HG03097 (cell line): ENCODE measurements around the gene CCDC57.
A peak's percentile ranks its signal among the peaks of the same experiment; 100 is the strongest.

Experiments
- ATAC-seq: cut with Tn5 transposase; IDR thresholded peaks from one replicate; pipeline ENCODE4 v1.9.1; 2021; ENCODE audit not compliant: unreplicated experiment, low FRiP score

The CCDC57 gene

GRCh38 chr17:82237083-82237745 lies 24.6 kb upstream of the CCDC57 start:
- no peak for ATAC-seq

GRCh38 chr17:82236142-82236971 lies 23.7 kb upstream of the CCDC57 start:
- no peak for ATAC-seq

- no peak for ATAC-seq
Observed at GRCh38 chr17:82235775-82236141, 23.1 kb upstream of the CCDC57 start.

- no peak for ATAC-seq
Observed at GRCh38 chr17:82235056-82235774, 22.6 kb upstream of the CCDC57 start.

- no peak for ATAC-seq
Observed at GRCh38 chr17:82234211-82235055, 21.8 kb upstream of the CCDC57 start.

- no peak for ATAC-seq
Observed at GRCh38 chr17:82232876-82233785, 20.5 kb upstream of the CCDC57 start.

GRCh38 chr17:82232322-82232820 lies 19.7 kb upstream of the CCDC57 start:
- no peak for ATAC-seq

- ATAC-seq: no peak
Observed at GRCh38 chr17:82231562-82232321, 19.1 kb upstream of the CCDC57 start.

- no peak for ATAC-seq
Observed at GRCh38 chr17:82231312-82231561, 18.6 kb upstream of the CCDC57 start.

GRCh38 chr17:82230609-82231311 lies 18.1 kb upstream of the CCDC57 start:
- peak; percentile 20 for ATAC-seq

GRCh38 chr17:82229698-82230608 lies 17.3 kb upstream of the CCDC57 start:
- no peak for ATAC-seq

- ATAC-seq: peak; percentile 47
Observed at GRCh38 chr17:82228842-82229697, 16.4 kb upstream of the CCDC57 start, which contains the start of gene SLC16A3. Gene SLC16A3 (plus strand): TSS chr17:82229042. CDS start chr17:82236009, 6,967 bp downstream.

- peak; percentile 30 for ATAC-seq
Observed at GRCh38 chr17:82228278-82228841, 15.7 kb upstream of the CCDC57 start.

- ATAC-seq: no peak
Observed at GRCh38 chr17:82227629-82228277, 15.1 kb upstream of the CCDC57 start.

GRCh38 chr17:82226809-82227628 lies 14.4 kb upstream of the CCDC57 start:
- no peak for ATAC-seq
